Measurements from ENCODE around the gene FRMD5.
"Not testable (repeated sequence)": the region's sequence is repeated elsewhere in the genome, so short reads cannot be mapped to it uniquely, and the experiment has no call there.

FRMD5 gene

DNA sequence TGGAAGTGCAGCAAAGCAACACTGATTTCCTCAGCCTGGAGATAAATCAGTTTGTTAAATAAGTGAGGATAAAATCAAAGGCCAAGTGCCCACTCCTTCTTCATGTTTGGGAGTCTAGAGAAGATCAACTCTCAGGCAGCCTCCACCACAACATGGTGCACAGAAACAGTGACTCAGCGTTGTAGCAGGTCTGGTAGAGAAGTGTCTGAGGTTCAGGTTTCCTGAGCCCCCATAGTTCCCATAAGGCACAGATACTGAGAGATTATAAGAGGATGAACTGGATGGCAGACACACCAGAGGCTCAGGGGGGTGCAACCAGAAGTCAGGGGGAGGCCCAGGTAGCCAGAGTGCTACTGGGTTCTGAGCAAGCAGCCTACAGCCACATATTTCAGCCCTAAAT lies 166.7 kb downstream of the FRMD5 start:
- no peak for DNase-seq

DNA sequence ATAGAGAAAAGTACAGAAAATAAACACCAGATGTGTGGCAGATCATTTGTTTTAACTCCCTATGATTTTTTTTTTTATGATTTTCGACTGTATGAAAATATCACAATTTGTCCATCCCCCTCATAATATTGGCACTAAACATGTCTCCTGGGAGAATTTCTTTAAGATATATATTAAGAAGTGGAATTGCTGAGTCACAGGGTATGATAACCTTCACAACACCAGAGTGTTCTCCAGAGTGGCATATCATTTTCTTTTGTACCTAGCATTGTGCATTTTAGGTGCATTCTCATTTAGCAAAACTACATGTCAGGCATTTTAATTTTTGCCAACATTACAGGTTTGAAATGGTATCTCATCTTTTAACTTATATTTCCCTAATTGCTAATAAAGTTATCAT lies 170.9 kb downstream of the FRMD5 start:
- no peak for DNase-seq

DNA sequence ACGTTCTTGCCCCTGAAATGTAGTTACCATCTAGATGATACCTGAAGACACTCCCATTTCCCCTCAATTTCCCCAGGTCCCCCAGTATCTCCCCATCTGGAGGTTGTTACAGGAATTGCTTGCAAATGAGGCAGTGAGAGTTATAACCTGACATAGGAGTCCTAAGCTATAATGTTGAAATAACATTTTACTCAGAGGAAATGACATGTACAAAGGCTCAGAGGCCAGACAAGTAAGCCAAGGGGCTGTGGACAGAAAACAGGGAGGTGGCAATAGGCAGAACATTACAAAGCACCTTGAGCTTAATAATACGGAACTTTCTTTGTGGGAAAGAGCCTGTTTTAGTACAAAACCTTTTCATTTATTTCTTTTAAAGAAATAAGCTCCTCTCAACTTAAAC lies 171.9 kb downstream of the FRMD5 start:
- no peak for DNase-seq

DNA sequence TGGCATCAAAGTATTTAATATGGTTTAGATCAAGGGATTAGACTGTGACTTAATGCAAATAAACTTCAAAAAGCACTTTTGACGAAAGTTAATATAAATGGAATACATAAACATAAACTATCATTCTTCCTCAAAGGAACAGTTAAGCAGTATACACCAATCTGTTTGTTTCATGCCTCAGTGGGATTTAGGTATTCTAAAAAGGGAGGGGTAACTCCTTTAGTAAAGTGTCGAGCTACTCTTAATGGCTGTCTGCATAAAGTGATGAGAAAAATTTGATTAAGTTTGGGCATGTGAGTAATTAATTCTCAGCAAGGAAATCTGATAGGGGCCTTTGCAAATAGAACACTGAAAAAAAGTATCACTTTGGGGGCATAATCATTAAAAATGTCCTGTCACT lies 176.9 kb downstream of the FRMD5 start:
- DNase-seq = no peak

DNA sequence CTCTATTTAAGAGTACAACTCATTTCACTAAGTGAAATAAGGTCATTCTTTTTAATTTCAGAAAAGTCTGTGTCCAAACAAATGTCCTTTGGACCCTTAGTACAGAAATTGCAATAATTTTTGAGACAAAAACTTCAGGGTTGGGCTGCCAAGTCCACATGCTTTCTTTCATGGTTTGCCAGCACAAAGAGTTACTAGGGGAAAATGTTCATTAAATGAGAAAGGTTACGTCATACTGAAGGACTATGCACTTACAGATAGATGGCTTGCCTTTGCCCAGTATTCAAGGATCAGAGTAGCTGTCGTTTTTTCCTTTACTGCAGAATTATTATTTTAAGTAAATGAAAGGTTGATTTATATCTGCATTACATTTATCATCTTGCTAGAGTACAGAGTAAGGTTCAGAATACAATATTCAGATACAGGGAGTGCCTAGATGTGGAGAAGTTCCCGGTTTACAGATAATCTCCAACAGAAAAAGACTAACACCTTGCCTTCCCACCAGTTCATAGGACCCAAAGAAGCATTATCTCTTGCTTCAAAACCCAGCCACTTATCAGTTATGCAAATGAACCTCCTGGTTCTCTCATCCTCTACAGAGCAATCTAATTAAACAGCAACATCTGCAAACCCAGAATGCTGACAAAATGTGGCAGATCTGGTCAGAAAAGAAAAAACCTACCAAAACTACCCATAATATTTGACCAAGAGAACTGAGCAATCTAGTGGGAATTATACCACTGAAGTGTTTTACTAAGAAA lies 179.3 kb downstream of the FRMD5 start:
- DNase-seq = no peak

DNA sequence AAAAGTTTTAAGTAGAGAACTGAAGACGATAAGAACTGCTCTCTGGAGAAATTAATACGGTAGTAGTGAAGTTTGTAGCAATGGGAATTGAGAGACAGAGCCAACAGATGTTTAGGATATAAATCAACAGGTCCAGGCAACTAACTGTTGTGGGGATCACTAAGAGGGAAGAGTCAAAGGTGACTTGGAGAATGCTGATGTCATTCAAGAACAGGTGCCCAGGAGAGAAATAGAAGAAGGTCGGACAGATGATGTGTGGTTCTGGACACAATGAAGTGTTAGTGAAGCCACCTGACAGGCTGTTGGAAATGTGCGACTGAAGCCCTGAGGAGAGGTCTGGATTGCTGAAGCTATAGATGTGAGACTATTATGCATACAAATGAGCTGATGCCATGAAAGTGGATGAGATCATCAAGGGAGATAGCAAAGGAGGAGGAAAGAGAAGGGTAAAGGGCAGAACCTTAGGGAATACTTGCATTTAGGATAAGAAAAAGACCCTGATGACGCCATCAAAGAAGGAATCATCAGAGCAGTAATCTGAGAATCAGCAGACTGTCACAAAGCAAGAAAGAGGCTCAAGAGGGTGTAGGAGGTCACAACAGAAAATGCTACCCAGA lies 183.7 kb downstream of the FRMD5 start:
- no peak for DNase-seq

DNA sequence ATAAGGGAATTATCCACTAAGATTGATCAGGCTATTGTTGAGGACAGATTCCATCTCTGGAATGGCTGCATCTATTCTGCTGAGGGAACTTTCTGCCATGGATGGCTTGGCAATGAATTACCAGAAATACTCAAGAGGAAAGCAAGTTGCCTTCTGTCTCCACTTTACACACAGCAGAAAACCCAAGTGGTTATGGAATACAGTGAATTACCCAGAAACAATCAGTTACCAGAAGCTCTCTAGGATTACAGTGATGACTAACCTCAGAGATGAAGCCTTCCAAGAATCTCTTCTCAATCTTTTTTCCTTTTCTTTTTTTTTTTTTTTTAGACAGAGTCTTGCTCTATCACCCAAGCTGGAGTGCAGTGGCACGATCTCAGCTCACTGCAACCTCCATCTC lies 185.0 kb downstream of the FRMD5 start:
- DNase-seq = no peak

DNA sequence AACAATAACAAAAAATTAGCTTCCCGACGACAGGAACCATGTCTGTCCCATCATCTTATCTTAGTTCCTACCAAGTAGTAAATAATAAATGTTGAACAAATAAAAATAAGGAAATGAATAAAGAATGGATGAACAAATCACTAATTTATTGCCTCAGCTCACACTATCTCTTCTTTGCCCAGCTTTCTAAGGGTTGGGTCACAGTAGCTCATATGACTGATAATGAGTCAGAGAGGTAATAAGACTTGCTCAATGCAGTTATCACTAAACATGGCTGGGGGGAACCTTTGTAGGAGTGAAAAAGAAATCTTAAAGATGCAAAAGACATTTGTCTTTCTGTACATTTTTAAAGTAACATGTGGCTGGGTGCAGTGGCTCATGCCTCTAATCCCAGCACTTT lies 186.0 kb downstream of the FRMD5 start:
- DNase-seq = peak in 1 of 2 experiments; percentile 8

DNA sequence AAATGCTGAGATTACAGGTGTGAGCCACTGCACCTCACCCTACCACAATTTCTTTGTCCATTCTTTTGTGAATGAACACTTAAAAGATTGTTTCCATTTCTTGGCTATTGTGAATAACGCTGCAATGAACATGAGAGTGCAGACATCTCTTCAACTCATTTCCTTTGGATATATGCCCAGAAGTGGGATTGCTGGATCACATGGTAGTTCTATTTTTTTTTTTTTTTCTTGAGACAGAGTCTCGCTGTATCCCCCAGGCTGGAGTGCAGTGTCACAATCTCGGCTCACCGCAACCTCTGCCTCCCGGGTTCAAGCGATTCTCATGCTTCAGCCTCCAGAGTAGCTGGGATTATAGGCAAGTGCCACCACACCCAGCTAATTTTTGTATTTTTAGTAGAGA lies 194.8 kb downstream of the FRMD5 start:
- DNase-seq = not testable (repeated sequence)

DNA sequence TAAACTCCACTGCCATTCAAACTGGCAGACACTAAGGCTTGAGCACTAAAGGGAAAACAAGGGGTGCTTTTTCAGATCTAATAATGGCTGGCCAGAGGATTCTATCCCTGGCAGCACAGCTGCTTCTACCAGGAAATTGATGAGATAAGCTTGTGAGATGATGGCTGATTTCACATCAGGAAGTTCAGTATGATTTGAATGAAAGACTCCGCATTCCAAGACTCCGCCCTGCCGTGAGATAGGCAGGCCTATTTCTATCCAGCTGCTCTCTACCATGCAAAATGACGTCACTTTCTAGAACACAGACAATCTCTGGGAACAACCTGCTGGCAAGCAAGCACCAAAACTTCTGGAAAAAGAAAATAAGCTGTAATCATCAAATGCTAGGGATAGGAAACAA lies 196.5 kb downstream of the FRMD5 start:
- DNase-seq = no peak

DNA sequence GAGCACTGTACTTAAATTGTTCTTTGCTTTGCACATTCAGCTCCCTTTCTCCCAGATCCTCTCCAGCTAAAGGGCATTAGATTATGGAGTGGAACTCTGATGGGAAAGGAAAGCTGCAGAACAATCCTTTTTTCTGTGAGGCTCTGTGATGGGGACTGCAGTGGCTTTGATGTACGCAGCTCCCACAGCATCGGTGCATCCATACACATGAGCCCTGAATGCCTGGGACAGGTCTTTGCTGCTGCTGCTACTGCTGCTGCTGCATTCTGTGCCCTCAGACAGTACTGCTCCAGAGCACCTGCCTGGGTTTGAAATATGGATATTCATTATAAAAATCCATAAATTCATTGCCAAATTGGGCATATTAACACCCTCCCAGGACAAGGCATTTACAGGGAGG lies 203.9 kb downstream of the FRMD5 start:
- DNase-seq = no peak

DNA sequence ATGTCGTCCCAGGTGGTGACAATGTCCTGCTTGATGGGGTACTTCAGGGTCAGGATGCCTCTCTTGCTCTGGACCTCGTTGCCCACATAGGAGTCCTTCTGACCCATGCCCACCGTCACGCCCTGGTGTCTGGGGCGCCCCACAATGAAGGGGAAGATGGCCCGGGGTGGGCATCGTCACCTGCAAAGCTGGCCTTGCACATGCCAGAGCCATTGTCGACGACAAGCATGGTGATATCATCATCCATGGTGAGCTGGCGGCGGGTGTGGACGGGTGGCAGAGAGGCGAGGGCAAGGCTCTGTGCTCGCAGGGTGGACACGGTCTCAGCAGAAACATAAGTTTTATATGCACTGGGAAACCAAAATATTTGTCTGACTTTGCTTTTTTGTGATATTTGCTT lies 205.1 kb downstream of the FRMD5 start:
- DNase-seq = no peak

DNA sequence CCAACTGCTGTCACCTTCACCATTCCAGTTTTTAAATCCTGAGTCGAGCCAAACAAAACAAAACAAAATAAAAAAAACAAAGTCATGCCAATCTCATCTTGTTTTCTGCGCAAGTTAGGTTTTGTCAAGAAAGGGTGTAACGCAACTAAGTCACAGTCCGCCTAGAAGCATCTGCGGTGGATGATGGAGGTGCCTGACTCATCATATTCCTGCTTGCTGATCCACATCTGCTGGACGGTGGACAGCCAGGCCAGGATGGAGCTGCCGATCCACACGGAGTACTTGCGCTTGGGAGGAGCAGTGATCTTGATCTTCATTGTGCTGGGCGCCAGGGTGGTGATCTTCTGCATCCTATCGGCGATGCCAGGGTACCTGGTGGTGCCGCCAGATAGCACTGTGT lies 206.2 kb downstream of the FRMD5 start:
- DNase-seq = no peak

DNA sequence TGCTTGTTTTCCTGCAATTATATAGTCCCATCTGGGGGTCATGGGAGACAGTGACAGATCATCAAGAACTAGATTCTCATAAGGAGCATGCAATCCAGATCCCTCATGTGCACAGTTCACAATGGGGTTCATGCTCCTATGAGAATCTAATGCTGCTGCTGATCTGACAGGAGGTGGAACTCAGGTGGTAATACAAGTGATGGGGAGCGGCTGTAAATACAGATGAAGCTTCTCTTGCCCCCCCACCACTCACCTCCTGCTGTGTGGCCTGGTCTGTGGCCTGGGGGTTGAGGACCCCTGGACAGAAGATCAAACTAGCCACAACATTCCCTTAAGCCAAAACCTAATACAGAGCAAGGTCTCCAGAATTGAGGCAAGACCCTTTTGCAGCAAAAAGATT lies 207.1 kb downstream of the FRMD5 start:
- no peak for DNase-seq

DNA sequence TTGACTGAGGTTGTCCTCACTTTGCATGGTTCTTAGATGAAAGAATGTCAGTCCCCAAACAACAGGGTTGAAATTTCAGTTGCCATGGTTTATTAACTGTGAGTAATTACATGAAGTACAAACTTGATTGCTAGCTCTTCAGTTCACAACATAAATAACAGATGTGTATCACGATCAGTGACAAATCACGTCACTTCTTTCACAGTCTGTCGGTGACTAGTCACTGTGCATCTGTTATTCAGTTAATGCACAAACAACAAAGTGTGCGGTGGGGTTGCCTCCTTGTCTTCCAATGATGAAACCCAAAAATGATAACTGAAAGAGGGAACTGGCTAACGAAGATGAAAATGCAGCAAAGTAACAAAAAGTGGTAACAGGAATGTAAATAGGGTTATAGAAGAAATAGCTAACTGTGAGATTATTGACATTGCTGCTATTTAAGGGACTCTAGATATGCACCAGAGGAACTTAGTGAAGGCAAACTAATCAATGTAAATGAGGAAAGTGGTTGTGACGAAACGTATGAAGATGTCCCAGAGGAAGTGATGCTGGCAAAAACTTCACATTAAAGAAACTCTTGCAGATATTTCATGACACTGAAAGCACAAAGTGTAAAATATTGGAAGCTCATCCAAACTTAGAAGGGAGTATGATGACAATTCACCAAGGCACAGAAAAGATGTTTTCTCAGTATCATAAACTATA lies 208.9 kb downstream of the FRMD5 start:
- no peak for DNase-seq

DNA sequence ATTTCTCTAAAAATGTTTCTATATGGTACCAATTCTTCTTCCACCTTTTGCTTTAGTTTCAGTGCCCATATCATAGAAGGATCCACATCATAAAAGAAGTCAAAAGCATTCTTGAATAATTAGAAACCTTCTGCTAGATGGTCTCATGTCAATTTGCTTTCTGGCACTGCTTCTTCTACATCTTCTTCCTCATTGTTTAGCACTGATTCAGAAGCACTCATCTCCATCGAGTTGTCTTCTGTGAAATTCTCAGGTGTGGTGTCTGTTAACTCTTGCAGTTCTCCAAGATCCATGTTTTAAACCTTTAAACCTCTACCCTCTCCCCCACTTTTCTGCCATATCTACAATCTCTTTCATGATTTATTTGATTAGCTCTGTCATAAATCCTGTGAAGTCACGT lies 213.5 kb downstream of the FRMD5 start:
- no peak for DNase-seq

DNA sequence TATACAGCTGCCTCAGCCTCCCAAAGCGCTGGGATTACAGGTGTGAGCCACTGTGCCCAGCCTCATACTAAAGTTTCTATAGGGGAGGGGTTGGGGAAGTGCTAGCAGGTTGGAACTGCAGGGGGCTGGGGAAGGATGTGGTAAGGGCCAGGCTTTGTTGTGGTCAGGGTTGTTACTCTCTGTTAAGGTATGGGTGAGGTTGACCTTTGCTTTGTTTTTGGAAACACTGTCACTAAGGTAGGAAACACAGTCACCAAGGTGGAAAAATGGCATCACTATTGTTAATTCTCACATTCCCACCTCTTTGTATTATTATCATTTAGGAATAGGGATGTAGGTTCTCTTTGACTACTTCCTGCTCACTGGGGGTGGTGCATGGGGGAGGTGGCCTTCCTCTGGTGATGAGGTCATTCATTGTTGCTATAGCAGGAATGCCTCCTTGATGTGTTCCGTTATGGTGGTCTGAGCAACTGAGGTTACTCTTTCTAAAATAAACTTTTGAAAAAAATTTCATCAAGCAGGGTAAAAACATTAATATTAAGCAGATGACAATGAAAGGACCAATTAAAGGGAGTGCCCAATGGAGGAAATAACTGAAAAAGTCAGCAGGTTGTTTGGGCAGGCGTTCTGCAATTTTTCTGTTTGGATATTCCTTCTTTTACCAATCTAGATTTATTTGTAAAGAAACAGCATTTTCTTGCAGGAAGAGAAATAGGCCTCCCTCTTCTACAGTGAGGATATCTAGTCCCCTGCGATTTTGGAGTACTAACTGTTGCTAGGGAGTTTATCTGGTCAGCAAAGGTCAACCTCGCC lies 217.8 kb downstream of the FRMD5 start:
- no peak for DNase-seq

DNA sequence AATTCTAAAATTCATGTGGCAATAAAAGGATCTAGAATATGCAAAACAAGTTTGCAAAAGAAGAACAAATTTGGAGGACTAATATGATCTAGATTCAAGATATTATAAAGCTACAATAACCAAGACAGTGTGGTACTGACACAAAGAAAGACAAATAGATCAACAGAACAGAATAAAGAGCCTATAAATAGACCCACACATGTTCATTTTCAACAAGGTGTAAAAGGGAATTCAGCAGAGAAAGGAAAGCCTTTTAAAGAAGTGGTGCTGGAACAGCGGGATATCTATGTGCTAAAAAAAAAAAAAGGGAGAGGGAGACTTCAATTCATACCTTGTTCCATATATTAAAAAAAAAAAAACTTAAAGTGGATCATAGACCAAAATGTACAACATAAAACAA lies 219.3 kb downstream of the FRMD5 start:
- no peak for DNase-seq

DNA sequence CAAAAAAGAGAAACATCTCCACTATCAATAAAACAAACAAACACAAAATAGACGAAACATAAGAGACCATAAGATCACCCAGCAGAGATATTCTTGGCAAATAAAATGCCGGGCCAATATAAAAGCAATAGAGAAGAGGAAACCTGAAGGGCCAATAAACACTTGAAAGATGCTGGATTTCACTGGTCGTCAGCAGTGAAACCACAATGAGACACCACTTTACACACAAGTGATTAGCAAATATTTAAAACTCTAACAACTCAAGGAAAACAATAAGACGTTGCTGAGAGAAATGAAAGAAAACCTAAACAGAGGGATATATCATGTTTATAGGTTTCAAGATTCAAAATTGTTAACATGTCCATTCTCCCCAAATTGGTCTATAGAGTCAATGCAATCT lies 219.7 kb downstream of the FRMD5 start:
- DNase-seq = no peak

DNA sequence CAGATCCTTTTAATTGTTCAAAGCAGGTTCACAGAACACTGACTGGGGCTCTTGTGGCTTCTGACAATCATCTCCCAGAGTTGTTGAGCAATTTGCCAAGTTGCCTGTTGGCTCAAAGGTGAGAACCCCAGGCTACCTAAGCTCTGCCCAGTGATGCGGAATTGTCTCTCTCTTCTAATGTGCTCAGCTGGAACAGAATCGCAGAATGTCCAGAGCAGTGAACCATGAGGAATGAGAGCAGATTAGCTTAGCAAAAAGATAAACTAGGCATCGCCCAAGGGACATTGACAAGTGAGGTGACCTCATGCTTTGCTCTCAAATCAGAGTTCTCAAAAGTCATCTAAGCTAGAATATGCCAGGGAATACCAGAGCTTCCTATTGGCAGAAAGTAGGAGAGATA lies 220.2 kb downstream of the FRMD5 start:
- DNase-seq = no peak

DNA sequence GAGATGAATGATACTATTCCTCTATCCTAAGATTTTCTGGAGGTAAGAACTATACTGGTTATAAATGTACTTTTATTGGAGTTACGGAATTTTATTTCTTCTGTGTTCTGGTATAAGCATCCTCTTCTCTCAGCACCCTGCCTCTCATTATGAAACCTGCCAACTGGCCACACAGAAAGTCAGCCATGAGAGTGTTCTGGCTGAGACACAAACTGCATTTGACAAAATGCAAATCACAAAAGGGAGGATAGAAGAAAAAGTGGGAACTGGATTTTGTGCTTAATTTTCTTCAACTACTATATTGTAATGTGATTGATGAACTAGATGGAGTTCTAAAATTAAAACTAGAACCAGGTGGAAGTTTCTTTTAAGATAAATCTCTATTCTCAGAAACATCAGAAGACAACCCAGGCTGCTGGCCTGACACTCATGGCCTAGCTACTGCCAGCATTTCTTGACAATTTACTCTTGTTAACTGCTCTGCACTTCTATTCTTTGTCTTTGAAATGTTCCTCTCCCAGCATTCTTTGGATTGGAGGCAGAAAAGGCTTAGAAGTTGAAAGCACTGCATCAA lies 225.2 kb downstream of the FRMD5 start:
- DNase-seq = no peak

DNA sequence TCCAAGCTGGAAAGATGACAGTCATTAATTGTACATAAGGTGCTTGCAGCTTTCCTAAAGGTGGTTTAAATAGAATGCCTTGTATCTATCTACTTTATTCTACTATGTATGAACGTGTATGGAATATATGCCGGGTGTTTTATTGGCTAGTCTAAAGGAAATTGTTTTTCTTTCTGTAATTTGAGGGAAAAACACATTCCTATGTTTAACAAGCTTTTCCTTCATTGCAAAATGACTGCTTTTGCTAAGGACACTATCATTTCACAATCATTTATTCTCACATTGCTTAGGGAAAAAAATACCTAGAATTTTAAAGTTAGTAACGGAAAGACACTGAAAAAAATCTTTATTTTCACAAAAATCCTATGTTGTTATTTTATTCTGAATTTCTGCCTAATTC lies 226.5 kb downstream of the FRMD5 start:
- DNase-seq = no peak

DNA sequence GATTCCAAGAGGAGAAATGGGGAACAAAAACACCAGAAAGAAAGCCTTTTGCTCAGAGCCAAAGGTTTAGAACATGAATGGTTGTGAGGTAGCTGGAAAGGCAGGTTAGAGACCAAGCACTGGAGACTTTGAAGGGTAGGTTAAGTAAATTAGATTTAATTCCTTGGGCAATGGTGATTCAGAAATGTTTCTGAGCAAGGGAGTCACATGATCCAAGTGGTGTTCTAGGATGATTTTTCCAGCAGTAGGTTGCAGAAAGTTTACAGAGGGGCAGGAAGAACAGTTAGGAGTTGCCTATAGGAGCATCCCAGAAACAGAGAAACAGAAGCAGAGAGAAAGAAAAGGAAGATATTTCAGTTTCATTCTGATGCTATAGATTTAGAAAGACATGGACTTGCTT lies 228.4 kb downstream of the FRMD5 start:
- DNase-seq = no peak
